ENCODE results near the gene DDX51.

DNA sequence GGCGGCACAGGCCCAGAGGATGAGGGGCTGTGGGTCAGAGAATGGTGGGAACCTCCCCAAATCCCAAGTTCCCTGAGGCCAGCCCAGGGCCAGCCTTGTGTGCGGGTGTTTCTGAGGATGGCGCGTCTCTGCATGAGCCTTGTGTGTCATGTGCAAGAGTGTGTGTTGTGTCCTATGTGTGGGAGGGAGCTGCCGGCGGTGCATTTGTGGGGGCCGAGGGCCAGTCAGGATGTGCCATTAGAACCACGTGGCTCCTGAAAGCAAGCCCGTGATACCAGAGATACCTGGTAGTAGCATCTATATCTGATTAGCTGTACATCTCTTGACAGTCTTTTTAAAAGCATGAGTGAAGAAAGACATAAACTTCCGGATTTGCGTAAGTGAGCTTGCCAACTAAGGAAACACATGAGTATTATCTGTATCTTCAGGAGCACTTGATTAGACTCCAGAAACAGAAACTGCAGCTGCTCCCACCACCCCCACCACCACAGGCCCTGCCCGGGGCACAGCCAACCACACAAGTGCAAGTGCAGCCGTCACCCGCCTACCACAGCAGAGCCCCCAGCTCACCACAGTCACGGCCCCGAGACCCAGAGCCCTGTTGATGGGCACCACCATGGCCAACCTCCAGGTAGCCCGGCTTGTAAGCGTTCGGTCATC is 19.2 kb downstream of the DDX51 start:
- TF ChIP-seq, protein P1, sequence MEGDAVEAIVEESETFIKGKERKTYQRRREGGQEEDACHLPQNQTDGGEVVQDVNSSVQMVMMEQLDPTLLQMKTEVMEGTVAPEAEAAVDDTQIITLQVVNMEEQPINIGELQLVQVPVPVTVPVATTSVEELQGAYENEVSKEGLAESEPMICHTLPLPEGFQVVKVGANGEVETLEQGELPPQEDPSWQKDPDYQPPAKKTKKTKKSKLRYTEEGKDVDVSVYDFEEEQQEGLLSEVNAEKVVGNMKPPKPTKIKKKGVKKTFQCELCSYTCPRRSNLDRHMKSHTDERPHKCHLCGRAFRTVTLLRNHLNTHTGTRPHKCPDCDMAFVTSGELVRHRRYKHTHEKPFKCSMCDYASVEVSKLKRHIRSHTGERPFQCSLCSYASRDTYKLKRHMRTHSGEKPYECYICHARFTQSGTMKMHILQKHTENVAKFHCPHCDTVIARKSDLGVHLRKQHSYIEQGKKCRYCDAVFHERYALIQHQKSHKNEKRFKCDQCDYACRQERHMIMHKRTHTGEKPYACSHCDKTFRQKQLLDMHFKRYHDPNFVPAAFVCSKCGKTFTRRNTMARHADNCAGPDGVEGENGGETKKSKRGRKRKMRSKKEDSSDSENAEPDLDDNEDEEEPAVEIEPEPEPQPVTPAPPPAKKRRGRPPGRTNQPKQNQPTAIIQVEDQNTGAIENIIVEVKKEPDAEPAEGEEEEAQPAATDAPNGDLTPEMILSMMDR (IDR thresholded peaks at IDR 0.05; ENCODE audit: poor library complexity) = no peak
- TF ChIP-seq EZH2phosphoT487 (IDR thresholded peaks at IDR 0.05; ENCODE audit: low read depth, severe bottlenecking, unreplicated experiment) (no peak), EZH2 (IDR thresholded peaks at IDR 0.05; ENCODE audit: borderline replicate concordance) (no peak)

Measured in hepatocyte (in vitro differentiated cells).